Liver (tissue), 9 donors: Measurements from ENCODE around the gene DHX40. TPM values are rescaled to one million over a fixed set of nuclear protein-coding genes. Genes with fewer than 3 reads are reported as not detected.

Experiments used
- DNase-seq: peaks from one replicate; pipeline ENCODE4 v3.0.0-alpha.2; 2017; ENCODE audit warnings: low spot score
- H3K27ac ChIP-seq, 2 donors: one replicate each; pipeline ENCODE4 v1.7.0; 2013; ENCODE audit warnings: inconsistent platforms in 2 of 2, low read length in 2 of 2, control low read depth in 1 of 2, low read depth in 1 of 2, mild to moderate bottlenecking in 1 of 2
- H3K27me3 ChIP-seq, 4 donors: one replicate each; pipeline versions ENCODE4 v1.6.1 to v1.7.0; 2013; ENCODE audit warnings: low read length in 3 of 4, inconsistent platforms in 1 of 4, mild to moderate bottlenecking in 1 of 4, moderate library complexity in 1 of 4; ENCODE audit not compliant: control insufficient read depth in 4 of 4, insufficient read depth in 4 of 4
- H3K36me3 ChIP-seq, 4 donors: one replicate each; pipeline versions ENCODE4 v1.6.1 to v1.7.0; 2013; ENCODE audit warnings: low read length in 3 of 4, mild to moderate bottlenecking in 3 of 4, low read depth in 1 of 4, moderate library complexity in 1 of 4; ENCODE audit not compliant: control insufficient read depth in 4 of 4, insufficient read depth in 3 of 4
- H3K4me1 ChIP-seq, 4 donors: one replicate each; pipeline versions ENCODE4 v1.6.1 to v1.7.0; 2013; ENCODE audit warnings: low read length in 3 of 4, mild to moderate bottlenecking in 3 of 4, moderate library complexity in 1 of 4; ENCODE audit not compliant: control insufficient read depth in 4 of 4, insufficient read depth in 4 of 4
- H3K4me3 ChIP-seq, 3 donors: one replicate each; pipeline versions ENCODE4 v1.6.1 to v1.7.0; 2013; ENCODE audit warnings: low read length in 3 of 3, control low read depth in 1 of 3, low read depth in 1 of 3, mild to moderate bottlenecking in 1 of 3
- H3K9ac ChIP-seq, 2 donors: one replicate each; pipeline ENCODE4 v1.7.0; 2013; ENCODE audit warnings: low read length in 2 of 2, mild to moderate bottlenecking in 2 of 2, moderate library complexity in 2 of 2, control low read depth in 1 of 2, low read depth in 1 of 2
- H3K9me3 ChIP-seq, 4 donors: one replicate each; pipeline versions ENCODE4 v1.6.1 to v1.7.0; 2013; ENCODE audit warnings: low read length in 3 of 4; ENCODE audit not compliant: control insufficient read depth in 4 of 4
- ATF3 ChIP-seq: IDR thresholded peaks from 2 replicates; pipeline ENCODE4 v1.6.1; 2016; ENCODE audit warnings: antibody characterized with exemption
- EGR1 ChIP-seq, 2 donors: IDR thresholded peaks; 2 replicates each; pipeline ENCODE4 v1.6.1; 2016 to 2018; ENCODE audit warnings: antibody characterized with exemption in 2 of 2, low read depth in 2 of 2
- FOXA2 ChIP-seq: IDR thresholded peaks from 2 replicates; pipeline ENCODE4 v1.6.1; 2016; ENCODE audit warnings: antibody characterized with exemption
- GABPA ChIP-seq, 2 donors: IDR thresholded peaks in 1 of 2; conservative IDR thresholded peaks in 1 of 2; 2 replicates each; pipeline ENCODE4 v1.6.1; 2016; ENCODE audit warnings: antibody characterized with exemption in 2 of 2, mild to moderate bottlenecking in 1 of 2, moderate library complexity in 1 of 2
- HNF4A ChIP-seq, 2 donors: conservative IDR thresholded peaks; 2 replicates each; pipeline ENCODE4 v1.6.1; 2016; ENCODE audit warnings: antibody characterized with exemption in 2 of 2, mild to moderate bottlenecking in 2 of 2
- JUND ChIP-seq, 2 donors: IDR thresholded peaks; 2 replicates each; pipeline ENCODE4 v1.6.1; 2016; ENCODE audit warnings: antibody characterized with exemption in 2 of 2
- NR2F2 ChIP-seq: IDR thresholded peaks from 2 replicates; pipeline ENCODE4 v1.6.1; 2016; ENCODE audit warnings: antibody characterized with exemption
- RAD21 ChIP-seq, 2 donors: IDR thresholded peaks; 2 replicates each; pipeline ENCODE4 v1.6.1; 2016; ENCODE audit warnings: antibody characterized with exemption in 2 of 2, mild to moderate bottlenecking in 2 of 2
- REST ChIP-seq: IDR thresholded peaks from 2 replicates; pipeline ENCODE4 v1.6.1; 2016; ENCODE audit warnings: antibody characterized with exemption, mild to moderate bottlenecking
- SP1 ChIP-seq: IDR thresholded peaks from 2 replicates; pipeline ENCODE4 v1.6.1; 2018; ENCODE audit warnings: antibody characterized with exemption, mild to moderate bottlenecking
- TAF1 ChIP-seq: conservative IDR thresholded peaks from 2 replicates; pipeline ENCODE4 v1.6.1; 2016; ENCODE audit warnings: antibody characterized with exemption, mild to moderate bottlenecking
- ZBTB33 ChIP-seq: IDR thresholded peaks from 2 replicates; pipeline ENCODE4 v1.6.1; 2016; ENCODE audit warnings: antibody characterized with exemption
- WGBS: extraction: QIAGEN DNeasy Blood & Tissue Kit; methylation state at CpG from one replicate; pipeline ENCODE4 v1.1.7; 2013; 5-methylcytosine and 5-hydroxymethylcytosine counted together
- polyA plus RNA-seq, 2 donors: library from polyadenylated mRNA; stranded (reverse) in 1 of 2; unstranded in 1 of 2; fragments of 200-250 nt in 1 of 2; fragments of >200 nt in 1 of 2; fragmentation: Nextera tagmentation in 1 of 2; extraction: Ambion mirVana in 1 of 2; gene quantifications; one replicate each; pipeline versions ENCODE4 v1.2.1 to v1.2.3, GENCODE V29; 2013 to 2015
- total RNA-seq, 2 donors: library from RNA; depleted of rRNA; stranded (reverse); fragments of >200 nt; gene quantifications; one replicate each; pipeline ENCODE4 v1.2.3, GENCODE V29; 2014
- donor health status: healthy.
- donor health status: healthy.
- donor health status: healthy.
- donor health status: healthy.
- donor health status: healthy.

DHX40 gene
- total and polyA plus RNA-seq, 4 donors, result 3.8 to 20.7 (median 11.2) TPM

GRCh38 chr17:59616253-59616920 is 51.0 kb downstream of the DHX40 start:
- no peak for TF ChIP-seq FOXA2
- H3K27me3 ChIP-seq, result no peaks in the 10 kb centered on the region
- no peaks in the 10 kb centered on the region for H3K36me3 ChIP-seq

GRCh38 chr17:59617156-59617732 is 51.8 kb downstream of the DHX40 start:
- DNase-seq, result no peak
- no peak overlapping the region for H3K4me3 ChIP-seq
- H3K27me3 ChIP-seq, result no peaks in the 10 kb centered on the region
- no peaks in the 10 kb centered on the region for H3K36me3 ChIP-seq
- no peak overlapping the region for H3K27ac ChIP-seq
- peaks cover 0 to 26% (median 15%) of the 10 kb centered on the region in 4 donors for H3K4me1 ChIP-seq
- 90% methylated on average over 1 of the region's 1 CpG for WGBS
- H3K9ac ChIP-seq, result no peak overlapping the region
- no peak for TF ChIP-seq HNF4A (conservative IDR thresholded peaks at IDR 0.05)
- no peak for TF ChIP-seq JUND (IDR thresholded peaks at IDR 0.05)
- TF ChIP-seq NR2F2, result no peak
- TF ChIP-seq RAD21 (IDR thresholded peaks at IDR 0.05), result no peak
- no peak for TF ChIP-seq FOXA2
- TF ChIP-seq REST, result no peak
- TF ChIP-seq EGR1 (IDR thresholded peaks at IDR 0.05; ENCODE audit: low read depth in 2 of 2), result no peak
- no peak for TF ChIP-seq ATF3
- TF ChIP-seq GABPA (IDR thresholded peaks at IDR 0.05 in 1 of 2, conservative IDR thresholded peaks at IDR 0.05 in 1 of 2), result no peak
- no peak for TF ChIP-seq TAF1
- TF ChIP-seq ZBTB33, result no peak
- H3K9me3 ChIP-seq, result no peaks in the 10 kb centered on the region

More at GRCh38 chr17:59616253-59616920, 51.0 kb downstream of the DHX40 start:
- no peak overlapping the region for H3K27ac ChIP-seq
- no peaks in the 10 kb centered on the region for H3K9me3 ChIP-seq
- WGBS, result 94% methylated on average over 7 of the region's 7 CpGs
- H3K4me3 ChIP-seq, result no peak overlapping the region
- no peak for DNase-seq
- peaks cover 0 to 17% (median 7%) of the 10 kb centered on the region in 4 donors for H3K4me1 ChIP-seq
- no peak overlapping the region for H3K9ac ChIP-seq

- H3K9ac ChIP-seq, result peak overlapping the region; percentile 84 to 97
- H3K36me3 ChIP-seq, result no peaks in the 10 kb centered on the region
- H3K4me1 ChIP-seq, result peaks cover 5 to 41% (median 27%) of the 10 kb centered on the region in 4 donors
- H3K4me3 ChIP-seq, result peak overlapping the region; percentile 91 to 99 (median 95)
- WGBS, result under 1% methylated on average over 11 of the region's 11 CpGs
- TF ChIP-seq SP1, result no peak
- peak; percentile 78 for TF ChIP-seq TAF1
- no peak for DNase-seq
- no peaks in the 10 kb centered on the region for H3K27me3 ChIP-seq
- peak overlapping the region; percentile 96 to 99 for H3K27ac ChIP-seq
- H3K9me3 ChIP-seq, result no peaks in the 10 kb centered on the region
Measured at GRCh38 chr17:59619035-59619297, 53.6 kb downstream of the DHX40 start.
